GM12891 (cell line): ENCODE results near the gene VSTM2A.

Experiments used
- POLR2A ChIP-seq: IDR thresholded peaks from 2 replicates; pipeline ENCODE4 v1.6.1; 2011; ENCODE audit warnings: low read depth, low read length, control low read depth
- POLR2AphosphoS5 ChIP-seq: IDR thresholded peaks from 2 replicates; pipeline ENCODE4 v1.6.1; 2011; ENCODE audit warnings: low read depth, low read length, control low read depth
- SPI1 ChIP-seq: IDR thresholded peaks from 2 replicates; pipeline ENCODE4 v1.6.1; 2011; ENCODE audit warnings: low read depth, low read length, control low read depth
- TAF1 ChIP-seq: IDR thresholded peaks from 2 replicates; pipeline ENCODE4 v1.6.1; 2011; ENCODE audit warnings: low read depth, low read length, control low read depth

DNA sequence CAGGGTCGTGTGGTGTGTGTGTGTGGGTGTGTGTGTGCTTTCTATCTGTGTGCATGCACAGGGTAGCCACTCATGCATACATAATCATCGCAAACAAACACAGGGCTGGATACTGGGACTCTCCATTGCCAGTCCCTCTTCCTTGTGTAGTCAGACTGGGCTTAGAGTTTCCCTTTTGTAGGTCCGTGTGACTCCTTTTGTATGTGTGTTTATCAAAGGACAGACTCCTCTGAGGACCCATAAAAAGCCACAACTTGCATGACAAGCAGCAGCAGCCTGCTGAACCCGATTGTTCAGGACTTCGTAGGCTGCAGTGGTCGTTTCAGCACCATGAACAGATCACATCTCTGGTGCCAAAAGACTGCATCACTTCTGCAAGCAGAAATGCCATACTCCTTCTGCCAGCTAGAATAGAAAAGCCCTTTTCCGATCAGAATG is 895 bp downstream of the VSTM2A start:
- TF ChIP-seq TAF1 (no peak), POLR2AphosphoS5 (no peak), POLR2A (no peak), SPI1 (no peak)
